Posterior cingulate gyrus (tissue), 11 donors: ENCODE data around the gene TSPAN18.

Experiments used
- DNase-seq, 10 donors: peaks; one replicate each; pipeline versions ENCODE4 v3.0.0 to v3.0.0-alpha.2; 2020 to 2021; ENCODE audit warnings: mixed read lengths in 3 of 10
- intact Hi-C: fragments of 100-400 bp; cut with DNase I; formaldehyde crosslinking; loops from one replicate; pipeline ENCODE4 v1.15.1; 2023

TSPAN18 gene

DNA sequence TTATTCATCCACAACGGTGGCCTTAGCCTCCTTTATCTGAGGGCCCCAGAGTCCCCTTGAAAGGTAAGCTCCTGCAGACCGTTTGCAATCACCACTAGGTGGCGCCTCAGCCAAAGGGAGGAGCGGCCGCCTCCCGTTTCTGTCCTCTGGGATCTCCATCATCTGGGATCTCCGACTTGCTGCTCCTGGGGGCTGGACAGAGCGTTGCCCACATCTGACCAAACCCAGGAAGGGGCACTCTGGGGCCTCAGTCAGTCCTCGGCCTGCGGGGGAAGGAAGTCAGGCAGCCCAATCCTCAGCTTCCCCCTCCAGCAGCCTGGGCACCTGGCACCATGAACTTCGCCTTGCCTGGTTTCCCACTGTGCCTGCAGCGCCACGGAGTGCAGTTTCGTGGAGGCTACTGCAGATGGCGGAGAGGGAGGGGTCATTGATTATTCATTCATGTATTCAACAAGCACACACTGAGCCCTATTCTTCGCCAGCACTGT, 200.5 kb downstream of the TSPAN18 start:
- DNase-seq, result peak; percentile 78 to 98 (median 89)
- intact Hi-C loops, result loop anchor here (2.0 kb wide), 1 partner anchor 176 kb away; no protein-coding TSS in a partner anchor

DNA sequence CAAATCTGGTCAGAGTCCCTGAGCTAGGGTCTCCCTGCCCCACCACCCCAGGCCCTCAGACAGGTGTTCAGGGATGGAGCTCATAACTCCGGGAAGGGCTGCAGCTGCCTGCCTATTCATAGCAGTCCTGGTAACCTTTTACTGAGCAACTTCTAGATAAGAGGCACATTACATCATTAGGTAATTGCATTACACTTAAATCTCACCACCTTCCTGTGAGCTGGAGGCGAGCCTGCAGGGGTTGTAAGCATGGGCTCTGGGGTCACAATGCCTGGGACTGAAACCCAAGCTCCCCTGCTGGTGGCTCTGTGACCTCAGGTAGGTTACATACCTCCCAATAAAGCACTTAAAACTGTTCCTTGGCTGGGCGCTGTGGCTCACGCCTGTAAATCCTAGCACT, 201.4 kb downstream of the TSPAN18 start:
- intact Hi-C loops, result no loop called here
- DNase-seq, result no peak

DNA sequence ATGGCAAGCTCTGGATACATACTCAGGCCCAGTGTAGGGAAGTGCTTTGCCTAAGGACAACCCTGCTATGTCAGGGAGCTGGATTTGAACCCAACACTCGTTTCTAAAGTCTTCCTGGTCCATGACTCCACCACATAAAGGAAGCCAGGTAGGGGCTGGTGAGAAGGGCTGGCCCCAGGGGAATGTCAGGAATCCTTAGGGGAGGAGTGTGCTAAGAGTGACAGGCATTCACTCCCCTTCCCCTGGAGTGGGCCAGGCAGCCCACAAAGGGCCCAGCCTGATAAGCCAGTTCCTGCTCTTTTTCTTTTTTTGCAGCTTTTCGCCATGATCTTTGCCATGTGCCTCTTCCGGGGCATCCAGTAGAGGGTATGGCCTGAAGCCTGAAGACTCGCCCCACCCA, 202.1 kb downstream of the TSPAN18 start:
- intact Hi-C loops, result no loop called here
- DNase-seq, result no peak

DNA sequence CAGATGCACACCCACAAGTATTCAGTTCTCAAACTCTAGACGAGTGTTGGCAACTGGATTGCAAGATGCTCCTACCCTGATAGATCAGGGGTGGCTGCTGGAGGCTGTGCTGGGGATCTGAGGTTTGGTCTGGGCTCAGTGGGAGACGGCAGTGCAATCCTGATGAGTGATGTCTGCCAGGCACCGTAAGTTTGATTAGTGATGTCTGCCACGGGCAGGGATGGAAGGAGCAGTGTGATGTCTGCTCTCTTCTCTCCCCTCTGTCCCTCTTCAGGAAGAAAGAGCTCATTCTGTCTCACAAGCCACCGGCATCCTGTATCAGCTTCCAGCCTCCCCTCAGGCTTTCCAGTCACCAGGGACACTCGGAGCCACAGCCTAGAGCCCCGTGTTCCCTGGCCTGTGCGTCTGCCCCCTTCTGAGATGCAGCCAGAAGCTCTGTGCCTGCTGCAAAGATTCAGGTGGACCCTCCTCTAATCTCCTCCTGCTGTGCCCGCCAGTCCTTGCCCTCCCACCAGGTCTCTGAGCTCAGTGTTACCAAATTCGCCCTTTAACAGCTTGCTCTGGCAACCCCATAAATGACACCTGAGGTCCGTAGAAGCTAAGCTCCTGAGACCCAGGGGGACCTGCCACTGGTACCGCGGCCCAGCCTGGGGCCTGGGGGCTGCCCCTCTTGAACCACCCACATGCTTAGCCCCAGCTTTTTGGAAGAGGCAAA, 204.0 kb downstream of the TSPAN18 start:
- intact Hi-C loops, result loop anchor here (10.0 kb wide), 1 partner anchor 364 kb away; no protein-coding TSS in a partner anchor

DNA sequence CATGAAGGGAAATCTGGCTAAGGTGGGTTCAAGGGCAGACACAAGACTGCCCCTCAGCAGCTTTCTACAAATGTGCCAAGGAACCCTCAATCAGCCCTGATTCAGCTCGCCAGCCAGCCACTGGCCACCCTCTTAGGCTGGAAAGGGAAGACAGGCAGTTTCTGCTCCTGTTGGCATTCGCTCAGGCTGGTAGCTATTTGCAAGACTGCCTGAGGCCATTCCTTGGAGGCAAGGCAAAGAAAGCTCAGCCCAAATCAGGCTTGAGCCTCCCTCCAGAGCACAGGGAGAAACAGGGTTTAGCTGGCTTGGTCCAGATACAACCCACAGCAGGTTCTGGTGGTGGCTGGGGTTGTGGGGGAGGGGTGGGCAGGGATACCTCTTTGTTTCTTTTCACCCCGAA, 204.7 kb downstream of the TSPAN18 start:
- no peak for DNase-seq
- intact Hi-C loops, result loop anchor here (10.0 kb wide), 1 partner anchor 363 kb away; no protein-coding TSS in a partner anchor

More for the DNA sequence above, 204.0 kb downstream of the TSPAN18 start:
- no peak for DNase-seq

DNA sequence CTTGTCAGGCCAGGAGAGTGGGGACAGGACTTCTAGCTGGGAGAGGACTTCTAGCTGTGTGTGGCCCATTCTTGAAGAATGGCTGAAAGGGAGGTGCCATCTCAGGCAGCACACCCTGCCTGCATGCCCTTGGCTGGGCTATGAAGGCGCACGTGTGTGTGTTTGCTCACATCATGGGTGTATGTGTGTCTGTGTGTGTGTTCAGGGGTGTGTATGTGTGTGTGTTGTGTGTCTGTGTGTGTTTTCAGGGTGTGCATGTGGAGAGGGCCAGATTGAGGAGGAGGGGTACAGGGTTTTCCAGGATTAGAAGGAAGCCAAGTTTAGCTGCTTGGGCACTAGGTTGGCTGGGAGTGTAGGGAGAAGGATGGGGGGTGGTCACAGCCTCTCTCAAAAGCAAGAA, 207.3 kb downstream of the TSPAN18 start:
- intact Hi-C loops, result loop anchor here (10.0 kb wide), 1 partner anchor 361 kb away; no protein-coding TSS in a partner anchor

DNA sequence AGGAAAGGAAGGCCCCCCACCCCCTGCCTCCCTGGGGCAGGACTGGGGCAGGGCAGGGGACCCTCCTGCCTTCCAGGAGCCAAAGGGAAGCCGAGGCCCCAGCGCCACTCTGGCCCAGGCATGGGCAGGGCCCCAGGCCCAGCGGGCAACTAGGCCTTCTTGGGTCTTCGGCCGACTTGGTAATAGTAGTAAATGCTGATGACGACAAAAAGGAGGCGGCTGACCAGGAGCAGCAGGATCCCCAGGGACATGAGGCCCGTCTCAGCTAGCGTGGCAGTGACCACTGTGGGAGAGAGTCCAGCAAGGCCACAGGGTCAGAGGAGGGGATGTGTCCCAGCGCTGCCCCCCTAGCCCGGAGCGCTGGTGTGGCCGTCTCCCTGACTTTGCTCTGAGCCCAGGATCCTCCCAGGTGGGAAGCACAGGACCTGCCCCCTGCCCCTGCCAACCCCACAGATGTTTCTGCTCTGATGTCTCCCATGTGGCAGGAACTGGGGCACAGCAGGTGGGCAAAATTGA, 208.0 kb downstream of the TSPAN18 start:
- intact Hi-C loops, result loop anchor here (5.0 to 10.0 kb wide), 2 partner anchors 360 to 398 kb away; no protein-coding TSS in a partner anchor
- DNase-seq, result no peak

More for the DNA sequence above, 207.3 kb downstream of the TSPAN18 start:
- DNase-seq, result no peak

DNA sequence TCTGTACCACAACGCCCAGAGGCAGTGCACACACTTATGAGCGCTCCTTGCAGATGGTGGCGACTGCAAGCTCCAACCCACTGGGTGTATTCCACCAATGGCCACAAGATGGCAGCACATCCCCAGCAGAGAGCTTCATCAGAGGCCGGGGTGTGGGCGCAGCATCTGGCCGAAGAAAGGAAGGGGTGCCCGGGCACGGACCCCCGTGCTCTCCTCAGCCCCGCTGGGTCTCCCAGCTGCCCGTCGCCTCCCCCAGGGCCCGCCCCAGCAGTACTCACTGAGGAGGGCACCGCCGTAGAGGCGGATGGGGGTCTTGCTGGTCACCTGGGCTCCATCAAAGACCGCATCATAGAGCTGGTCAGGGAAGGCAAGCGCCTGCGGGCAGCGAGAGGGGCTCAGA, 209.8 kb downstream of the TSPAN18 start:
- intact Hi-C loops, result loop anchor here (1.0 to 10.0 kb wide), 3 partner anchors 167 to 396 kb away; no protein-coding TSS in a partner anchor
- peak; percentile 77 to 98 (median 92) for DNase-seq

DNA sequence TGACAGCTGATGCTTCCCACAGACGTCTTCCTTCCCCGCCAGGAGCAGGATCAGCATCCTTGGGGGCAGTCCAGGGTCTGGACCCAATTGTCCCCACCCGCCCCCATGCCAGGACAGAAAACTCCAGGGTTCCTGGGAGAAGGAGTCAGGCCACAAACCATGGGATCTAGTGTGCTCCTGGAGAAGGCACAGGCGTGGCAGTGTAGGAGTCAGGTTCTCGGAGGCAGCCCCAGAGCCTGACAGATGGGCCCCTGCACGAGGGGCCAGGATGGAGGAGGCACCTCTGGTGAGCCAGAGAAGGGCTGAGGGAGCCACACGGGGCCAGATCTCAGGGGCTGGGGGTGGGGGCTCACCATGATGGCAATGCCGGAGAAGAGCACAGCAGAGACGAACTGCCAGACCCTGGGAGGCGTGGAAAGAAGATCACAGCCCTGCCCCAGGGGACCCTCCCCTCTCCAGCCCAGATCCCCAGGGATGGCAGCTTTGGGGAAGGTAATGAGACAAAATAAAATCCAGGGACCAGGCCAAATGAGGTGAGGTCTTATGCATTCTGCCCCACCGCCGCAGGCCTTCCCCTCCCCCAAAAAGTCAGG, 210.3 kb downstream of the TSPAN18 start:
- intact Hi-C loops, result loop anchor here (1.0 to 10.0 kb wide), 3 partner anchors 166 to 395 kb away; no protein-coding TSS in a partner anchor
- DNase-seq, result no peak

DNA sequence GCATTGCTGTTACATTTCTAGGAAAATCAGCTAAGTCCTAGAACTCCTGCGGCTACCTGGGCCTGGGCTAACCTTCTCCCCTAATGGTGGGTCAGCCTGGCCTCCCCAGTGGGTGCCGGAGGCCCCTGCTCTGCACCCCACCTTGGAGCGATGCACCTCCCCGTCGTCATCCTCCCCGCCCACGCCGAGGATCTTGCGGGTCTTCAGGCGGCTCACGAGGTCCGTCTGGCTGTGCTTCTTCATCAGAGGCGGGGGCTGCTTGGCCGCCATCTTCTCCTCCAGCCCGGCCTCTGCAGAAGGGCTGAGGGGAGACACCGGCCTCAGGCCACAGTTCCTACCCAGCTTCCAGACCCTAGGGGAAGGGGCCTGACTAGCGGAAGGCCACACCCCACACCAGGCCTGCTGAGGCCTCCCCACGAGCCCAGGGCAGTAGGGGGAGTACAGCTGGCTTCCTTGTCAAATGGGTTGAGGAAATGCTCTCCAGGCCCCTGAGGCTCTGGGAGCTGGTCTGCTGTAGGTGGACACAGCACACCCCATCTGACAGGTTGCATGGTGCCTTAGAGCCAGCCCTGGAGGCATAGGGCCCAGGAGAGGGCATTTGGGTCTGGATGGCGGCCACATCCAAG, 211.4 kb downstream of the TSPAN18 start:
- DNase-seq, result no peak
- intact Hi-C loops, result loop anchor here (5.0 to 10.0 kb wide), 2 partner anchors 357 to 394 kb away; no protein-coding TSS in a partner anchor

DNA sequence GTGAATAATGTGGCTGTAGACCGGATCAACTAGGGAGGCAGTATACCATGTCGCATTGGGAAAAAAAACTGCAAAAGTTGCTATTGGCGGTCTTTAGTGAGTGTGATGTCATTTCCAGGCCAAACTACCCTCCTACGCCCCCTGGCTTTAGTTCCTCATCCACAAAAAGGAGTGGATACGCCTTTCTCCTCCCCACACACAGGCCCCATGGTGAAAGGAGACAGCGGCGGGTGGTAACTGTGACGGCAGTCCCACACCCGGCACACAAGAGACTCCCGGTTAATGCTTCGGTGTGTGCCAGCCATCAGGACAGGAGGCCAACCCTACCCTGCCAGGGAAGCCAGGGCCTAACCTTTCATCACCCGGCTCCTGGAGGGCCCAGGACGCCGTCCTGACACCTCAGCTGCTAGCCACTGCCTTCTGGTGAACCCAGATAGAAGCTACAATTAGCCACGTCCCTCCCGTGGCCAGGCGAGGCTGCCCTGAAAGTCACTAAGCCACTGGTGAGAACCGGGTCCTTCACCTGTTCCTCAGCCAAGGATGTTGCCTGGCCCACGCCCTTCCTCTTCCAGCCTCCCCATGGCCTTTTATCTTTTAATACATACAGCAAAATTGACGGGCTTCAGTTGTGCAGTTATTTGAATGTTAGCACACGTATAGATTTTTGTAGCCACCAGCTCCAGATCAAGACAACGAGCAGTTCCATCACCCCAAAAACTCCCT, 213.1 kb downstream of the TSPAN18 start:
- peak in 1 of 10 donors; percentile 42 for DNase-seq
- intact Hi-C loops, result loop anchor here (5.0 to 10.0 kb wide), 2 partner anchors 355 to 392 kb away; no protein-coding TSS in a partner anchor

DNA sequence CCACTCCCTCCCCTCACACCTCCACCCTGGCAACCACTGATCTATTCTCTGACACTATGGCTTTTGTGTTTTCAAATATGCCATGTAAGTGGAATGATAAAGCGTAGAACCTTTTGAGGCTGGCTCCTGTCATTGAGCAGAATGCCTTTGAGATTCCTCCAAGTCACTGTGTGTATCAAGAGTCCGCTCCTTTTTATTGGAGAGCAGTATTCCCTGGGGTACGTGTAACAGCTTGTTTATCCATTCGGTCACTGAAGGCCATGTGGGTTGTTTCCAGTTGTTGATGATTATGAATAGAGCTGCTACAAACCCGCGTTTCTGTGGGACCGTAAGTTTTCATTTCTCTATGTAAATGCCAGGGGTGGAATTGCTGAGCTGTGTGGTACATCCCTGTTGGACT, 213.6 kb downstream of the TSPAN18 start:
- no peak for DNase-seq
- intact Hi-C loops, result no loop called here

DNA sequence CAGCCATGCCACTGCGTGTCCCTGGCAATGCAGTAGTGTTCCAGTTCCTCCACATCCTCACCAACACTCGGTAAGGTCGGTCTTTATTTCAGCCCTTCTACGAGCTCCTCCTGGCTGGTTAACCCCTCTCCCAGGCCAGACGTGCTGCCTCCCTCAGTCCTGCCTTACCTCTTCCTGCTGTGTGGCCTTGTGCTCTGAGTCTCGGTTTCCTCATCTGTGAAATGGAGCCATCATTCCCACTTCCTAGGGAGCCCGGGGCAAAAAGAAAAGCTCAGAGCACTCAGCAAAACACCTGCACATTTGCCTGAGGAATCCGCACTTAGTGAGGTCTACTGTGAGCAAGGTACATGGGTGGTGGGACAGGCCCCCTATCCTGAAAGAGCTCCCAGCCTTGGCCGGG, 214.1 kb downstream of the TSPAN18 start:
- intact Hi-C loops, result no loop called here

DNA sequence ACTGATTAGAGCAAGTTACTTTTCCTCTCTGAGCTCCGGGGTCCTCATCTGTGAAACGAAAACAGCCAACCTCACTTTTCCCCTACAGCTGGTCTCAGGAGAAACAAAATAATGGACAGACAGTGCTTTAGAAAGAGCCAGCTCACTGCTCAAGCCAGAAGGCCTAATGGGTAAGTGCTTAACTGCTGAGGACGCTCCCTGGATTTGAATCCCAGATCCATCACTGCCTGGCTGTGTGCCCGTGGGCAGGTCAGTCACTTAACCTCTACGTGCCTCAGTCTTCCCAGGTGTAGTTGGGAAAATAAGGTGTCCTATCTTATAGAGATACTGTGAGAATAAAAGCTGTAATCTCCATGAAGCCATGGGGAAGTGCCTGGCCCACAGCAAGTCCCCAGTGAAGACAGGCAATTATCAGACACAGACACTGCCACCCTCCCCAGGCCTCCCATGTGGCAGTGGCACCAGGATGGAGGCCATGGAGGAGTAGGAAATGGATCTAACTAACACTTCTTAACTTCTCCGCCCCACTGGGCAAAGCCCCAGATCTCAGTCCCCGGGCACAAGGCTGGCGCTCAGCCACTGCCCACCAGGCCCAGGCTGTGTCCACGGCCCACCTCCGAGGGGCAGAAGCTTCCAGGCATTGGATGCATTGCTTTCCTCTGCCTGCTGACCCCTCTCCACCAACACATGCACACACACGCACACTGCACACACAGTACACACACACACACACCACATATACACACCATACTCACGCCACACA, 214.7 kb downstream of the TSPAN18 start:
- intact Hi-C loops, result no loop called here
- DNase-seq, result no peak

More for the DNA sequence above, 214.1 kb downstream of the TSPAN18 start:
- DNase-seq, result no peak

DNA sequence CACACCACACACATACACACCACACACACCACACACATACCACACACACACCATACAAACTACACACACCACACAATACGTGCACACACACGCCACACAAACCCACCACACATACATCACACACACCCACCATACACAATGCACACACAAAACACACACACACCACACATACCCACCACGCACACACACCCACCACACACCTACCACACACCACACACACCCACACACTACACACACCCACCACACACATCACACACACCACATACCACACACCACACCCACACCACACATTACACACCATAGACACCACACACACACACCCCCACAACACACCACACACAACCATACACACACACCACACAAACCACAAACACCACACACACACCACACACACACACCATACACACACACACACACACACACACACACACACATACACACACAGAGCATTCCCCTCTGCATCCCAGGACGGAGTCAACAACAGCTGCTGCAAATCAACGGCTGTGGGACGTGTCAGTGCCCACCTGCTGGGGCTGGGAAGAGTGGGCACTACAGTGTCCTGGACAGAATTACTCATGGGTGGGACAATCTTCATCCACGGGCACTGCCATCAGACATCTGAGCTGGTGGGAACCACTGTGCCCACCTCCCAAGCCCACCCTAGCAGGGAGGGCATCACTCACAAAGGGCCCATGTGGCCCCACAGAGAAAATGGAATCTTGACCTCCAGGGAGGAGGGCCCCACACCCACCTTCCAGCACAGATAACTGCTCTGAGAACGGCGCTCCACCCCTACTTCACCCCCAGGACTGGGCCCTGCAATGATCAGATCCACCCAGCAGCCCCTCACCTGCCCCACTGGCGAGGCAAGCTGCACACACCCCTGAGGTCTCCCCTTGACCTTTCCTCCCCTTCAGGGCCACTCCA, 215.5 kb downstream of the TSPAN18 start:
- no peak for DNase-seq
- intact Hi-C loops, result no loop called here

DNA sequence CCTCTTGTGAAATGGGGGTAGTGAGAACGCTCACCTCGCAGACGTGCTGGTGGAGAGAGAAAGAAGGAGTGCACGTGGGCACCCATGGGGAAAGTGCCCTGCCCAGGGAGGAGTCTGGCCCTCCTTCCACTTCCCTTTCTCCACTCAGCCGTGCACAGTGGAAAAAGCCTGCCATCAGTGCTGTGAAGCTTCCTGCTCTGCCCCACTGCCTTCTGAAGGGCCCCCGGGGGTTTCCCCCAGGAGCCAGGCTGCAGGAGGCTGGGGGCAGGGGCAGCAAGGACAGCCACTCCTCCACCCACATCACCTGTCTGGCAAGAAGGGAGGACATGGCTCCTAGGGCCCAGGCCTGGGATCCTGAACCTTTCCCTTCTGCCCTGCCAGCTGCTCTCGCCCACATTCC, 216.4 kb downstream of the TSPAN18 start:
- no peak for DNase-seq
- intact Hi-C loops, result no loop called here

DNA sequence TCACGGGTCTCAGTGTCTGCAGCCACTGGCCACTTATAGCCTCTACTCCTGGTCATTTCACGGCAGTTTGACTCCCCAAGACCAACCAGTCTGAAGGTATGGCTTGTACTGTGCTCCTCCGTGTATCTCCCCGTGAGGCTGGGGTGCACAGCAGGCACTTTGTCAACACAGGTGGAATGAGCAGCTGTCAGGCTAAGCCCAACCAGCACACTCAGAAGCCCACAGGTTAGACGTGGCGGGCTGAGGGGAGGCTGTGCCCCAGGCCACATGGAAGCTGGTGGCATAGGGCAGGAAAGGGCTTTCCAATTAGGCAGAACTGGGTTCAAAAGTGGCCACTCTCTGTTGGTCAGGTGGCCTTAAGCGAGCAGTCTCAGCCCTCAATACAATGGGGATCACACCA, 216.9 kb downstream of the TSPAN18 start:
- intact Hi-C loops, result no loop called here
- DNase-seq, result no peak

DNA sequence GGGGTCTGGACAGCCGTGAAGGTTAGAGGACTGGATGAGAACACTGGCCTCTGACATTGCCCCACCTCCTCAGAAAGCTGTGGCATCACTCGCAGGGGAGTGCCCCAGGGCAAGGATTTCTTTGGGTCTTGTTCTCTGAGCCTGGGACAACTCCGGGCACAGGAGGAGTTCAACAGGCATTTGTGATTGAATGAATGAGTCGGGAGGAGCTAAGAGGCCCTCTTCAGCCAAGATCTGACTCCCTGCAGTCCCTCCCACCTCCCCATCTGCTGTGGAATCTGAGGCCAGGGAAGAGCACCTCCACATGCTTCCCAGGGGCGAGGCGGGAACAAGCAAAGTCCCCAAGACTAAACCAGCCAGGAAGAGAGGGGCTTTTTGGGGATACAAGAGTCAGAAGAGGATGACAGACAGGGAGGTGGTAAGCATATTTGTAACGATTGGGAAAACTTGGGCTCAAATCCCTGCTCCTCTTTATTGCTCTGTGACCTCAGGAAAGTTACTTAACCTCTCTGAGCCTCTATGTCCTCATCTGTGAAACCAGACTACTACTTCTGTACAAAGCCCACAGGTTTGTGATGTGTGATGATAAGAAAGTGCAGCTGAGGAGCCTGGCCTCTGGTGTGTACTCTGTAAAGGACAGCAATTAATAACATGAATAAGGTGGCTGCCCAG, 217.6 kb downstream of the TSPAN18 start:
- DNase-seq, result no peak
- intact Hi-C loops, result no loop called here
